GM18909 (cell line): ENCODE measurements around the gene TXLNA.
A peak's percentile ranks its signal among the peaks of the same experiment; 100 is the strongest.

Source experiments
- ATAC-seq: cut with Tn5 transposase; IDR thresholded peaks from one replicate; pipeline ENCODE4 v1.9.1; 2021; ENCODE audit warnings: mild to moderate bottlenecking; ENCODE audit not compliant: unreplicated experiment, poor library complexity

TXLNA gene

GRCh38 chr1:32208469-32208868, 29.0 kb downstream of the TXLNA start:
- no peak for ATAC-seq

GRCh38 chr1:32208891-32209328, 29.4 kb downstream of the TXLNA start, which contains the start of gene DCDC2B:
DCDC2B (plus strand) TSS chr1:32209089; CDS start chr1:32209094, 5 bp downstream.
- ATAC-seq, result no peak

- ATAC-seq, result no peak
Measured at GRCh38 chr1:32215629-32216480, 36.4 kb downstream of the TXLNA start.

- ATAC-seq, result no peak
Measured at GRCh38 chr1:32216566-32216965, 37.1 kb downstream of the TXLNA start.

- ATAC-seq, result no peak
Measured at GRCh38 chr1:32219022-32219421, 39.5 kb downstream of the TXLNA start.

- ATAC-seq, result no peak
Measured at GRCh38 chr1:32220746-32221580, 41.5 kb downstream of the TXLNA start.

GRCh38 chr1:32221581-32221979, 42.1 kb downstream of the TXLNA start:
- ATAC-seq, result no peak

GRCh38 chr1:32221980-32222755, 42.7 kb downstream of the TXLNA start, which contains the start of the genes EIF3I and TMEM234:
EIF3I (plus strand) TSS chr1:32222407; CDS start chr1:32222442, 35 bp downstream.
TMEM234 (minus strand) TSS chr1:32222353; CDS start chr1:32222322, 31 bp downstream.
- peak; percentile 90 for ATAC-seq

- no peak for ATAC-seq
Measured at GRCh38 chr1:32223683-32224082, 44.2 kb downstream of the TXLNA start.

- no peak for ATAC-seq
Measured at GRCh38 chr1:32224285-32224684, 44.8 kb downstream of the TXLNA start.

- no peak for ATAC-seq
Measured at GRCh38 chr1:32228771-32229170, 49.3 kb downstream of the TXLNA start.

- ATAC-seq, result no peak
Measured at GRCh38 chr1:32231843-32232432, 52.5 kb downstream of the TXLNA start.

GRCh38 chr1:32232558-32233304, 53.3 kb downstream of the TXLNA start:
- no peak for ATAC-seq

- no peak for ATAC-seq
Measured at GRCh38 chr1:32234792-32235191, 55.3 kb downstream of the TXLNA start.

GRCh38 chr1:32239337-32239736, 59.9 kb downstream of the TXLNA start:
- ATAC-seq, result no peak

- ATAC-seq, result no peak
Measured at GRCh38 chr1:32239790-32240139, 60.3 kb downstream of the TXLNA start.

- peak; percentile 56 for ATAC-seq
Measured at GRCh38 chr1:32240140-32240951, 60.9 kb downstream of the TXLNA start.

GRCh38 chr1:32241001-32241763, 61.7 kb downstream of the TXLNA start:
- peak; percentile 40 for ATAC-seq
